BE2C (cell line): Measurements from ENCODE around the gene MLIP.

Experiments used
- DNase-seq: peaks from one replicate; pipeline ENCODE4 v3.0.0-alpha.2; 2020
- H3K27me3 ChIP-seq: fragments of 250-450 bp; sonication (Bioruptor Pico); 2 replicates; pipeline ENCODE4 v1.5.1; 2020; ENCODE audit warnings: mild to moderate bottlenecking
- H3K36me3 ChIP-seq: fragments of 250-450 bp; sonication (Bioruptor Pico); 2 replicates; pipeline ENCODE4 v1.5.1; 2020; ENCODE audit warnings: mild to moderate bottlenecking
- H3K4me1 ChIP-seq: fragments of 250-450 bp; sonication (Bioruptor Pico); 2 replicates; pipeline ENCODE4 v1.5.1; 2020
- H3K4me3 ChIP-seq: 2 replicates; pipeline ENCODE4 v1.5.1; 2011; ENCODE audit warnings: low read depth, low read length
- H3K9me3 ChIP-seq: fragments of 250-450 bp; sonication (Bioruptor Pico); 2 replicates; pipeline ENCODE4 v1.5.1; 2020
- TF ChIP-seq, protein P1 (sequence below): IDR thresholded peaks from 2 replicates; pipeline ENCODE4 v1.5.1; 2012; ENCODE audit warnings: mild to moderate bottlenecking, low read depth, low read length

Gene MLIP

DNA sequence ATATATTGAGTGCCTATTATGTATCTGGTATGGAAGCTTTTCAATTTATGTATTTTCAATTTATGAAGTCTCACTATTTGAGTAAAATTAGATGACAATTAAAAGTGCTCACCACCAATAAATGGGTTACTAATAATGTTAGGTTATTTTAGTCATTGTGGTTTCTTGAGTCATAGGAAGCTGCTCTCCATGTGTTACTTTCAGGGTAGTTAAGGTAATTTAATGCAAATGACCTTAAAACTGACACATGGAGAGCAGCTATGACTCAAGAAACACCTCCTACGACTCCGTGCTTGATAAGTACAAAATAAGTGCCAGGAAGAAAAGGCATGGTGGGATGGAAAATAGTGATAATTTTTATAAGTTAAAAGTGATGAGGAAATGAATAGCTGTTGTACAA, 180.5 kb downstream of the MLIP start:
- TF ChIP-seq, protein P1, sequence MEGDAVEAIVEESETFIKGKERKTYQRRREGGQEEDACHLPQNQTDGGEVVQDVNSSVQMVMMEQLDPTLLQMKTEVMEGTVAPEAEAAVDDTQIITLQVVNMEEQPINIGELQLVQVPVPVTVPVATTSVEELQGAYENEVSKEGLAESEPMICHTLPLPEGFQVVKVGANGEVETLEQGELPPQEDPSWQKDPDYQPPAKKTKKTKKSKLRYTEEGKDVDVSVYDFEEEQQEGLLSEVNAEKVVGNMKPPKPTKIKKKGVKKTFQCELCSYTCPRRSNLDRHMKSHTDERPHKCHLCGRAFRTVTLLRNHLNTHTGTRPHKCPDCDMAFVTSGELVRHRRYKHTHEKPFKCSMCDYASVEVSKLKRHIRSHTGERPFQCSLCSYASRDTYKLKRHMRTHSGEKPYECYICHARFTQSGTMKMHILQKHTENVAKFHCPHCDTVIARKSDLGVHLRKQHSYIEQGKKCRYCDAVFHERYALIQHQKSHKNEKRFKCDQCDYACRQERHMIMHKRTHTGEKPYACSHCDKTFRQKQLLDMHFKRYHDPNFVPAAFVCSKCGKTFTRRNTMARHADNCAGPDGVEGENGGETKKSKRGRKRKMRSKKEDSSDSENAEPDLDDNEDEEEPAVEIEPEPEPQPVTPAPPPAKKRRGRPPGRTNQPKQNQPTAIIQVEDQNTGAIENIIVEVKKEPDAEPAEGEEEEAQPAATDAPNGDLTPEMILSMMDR, result no peak
- H3K9me3 ChIP-seq, result no peaks in the 10 kb centered on the region
- DNase-seq, result no peak
- H3K27me3 ChIP-seq, result no peaks in the 10 kb centered on the region
- no peak overlapping the region for H3K4me3 ChIP-seq
- H3K4me1 ChIP-seq, result no peaks in the 10 kb centered on the region
- H3K36me3 ChIP-seq, result no peaks in the 10 kb centered on the region

DNA sequence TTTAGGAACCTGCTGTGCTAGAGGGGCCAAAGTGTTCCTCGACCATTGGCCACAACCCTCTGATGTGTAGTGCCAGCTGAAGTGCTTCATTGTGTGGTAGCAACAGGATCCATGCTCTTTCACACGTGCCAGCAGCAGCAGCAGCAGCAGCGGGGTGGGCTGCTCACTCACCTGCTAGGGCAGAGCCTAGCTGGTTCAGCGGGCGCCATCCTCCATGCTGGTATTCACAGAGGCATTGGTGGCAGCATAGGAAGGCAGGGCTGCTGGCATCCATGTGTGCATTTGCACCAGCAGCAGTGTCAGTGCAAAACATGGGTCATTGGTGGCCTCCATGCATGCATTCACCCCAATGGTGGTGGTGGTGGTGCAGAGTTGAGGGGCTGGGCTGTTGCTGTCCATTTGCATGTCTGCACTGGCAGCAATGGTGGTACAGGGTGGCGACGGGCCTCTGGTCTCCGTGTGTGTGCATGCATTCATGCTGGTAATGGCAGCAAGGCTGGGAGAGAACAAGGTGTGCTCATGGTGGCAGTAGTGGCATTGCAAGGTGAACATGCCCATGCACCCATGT, 183.8 kb downstream of the MLIP start:
- Histone ChIP-seq H3K4me3 (no peak overlapping the region), H3K9me3 (no peaks in the 10 kb centered on the region), H3K4me1 (no peaks in the 10 kb centered on the region), H3K27me3 (no peaks in the 10 kb centered on the region), H3K36me3 (no peaks in the 10 kb centered on the region)
- no peak for DNase-seq
- TF ChIP-seq, protein P1, result no peak

DNA sequence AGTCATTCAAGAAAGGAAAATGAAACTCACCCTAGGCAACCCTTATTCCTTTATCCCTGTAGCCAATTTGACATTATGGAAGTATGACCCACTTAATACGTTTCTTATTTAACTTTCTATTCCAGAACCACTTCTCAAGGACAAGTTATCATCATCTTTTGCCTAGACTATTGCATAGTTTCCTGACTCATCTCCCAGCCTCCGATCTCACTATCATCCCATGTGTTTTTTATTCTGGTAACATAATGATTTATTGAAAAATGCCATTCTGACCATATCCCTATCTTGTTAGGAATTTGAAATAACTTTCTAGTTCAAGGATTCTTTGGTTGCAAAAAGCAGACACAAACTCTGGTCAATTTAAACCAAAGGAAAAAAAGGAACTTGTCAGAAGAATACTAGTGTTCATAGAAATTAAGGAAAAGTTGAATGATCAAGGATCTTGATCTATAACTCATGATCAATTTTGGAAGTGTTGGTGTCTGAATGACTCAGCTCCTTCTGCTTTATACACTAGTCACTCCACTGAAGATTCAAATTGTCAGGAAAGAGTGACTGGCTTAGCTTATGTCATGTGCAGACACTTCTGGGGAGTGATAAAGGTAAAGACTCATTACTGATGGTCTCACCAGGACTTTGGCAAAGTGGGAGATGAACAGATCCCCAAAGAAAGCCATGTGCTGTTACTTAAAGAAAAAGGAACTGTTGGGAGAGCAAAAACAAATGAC, 188.5 kb downstream of the MLIP start:
- Histone ChIP-seq H3K9me3 (no peaks in the 10 kb centered on the region), H3K4me3 (no peak overlapping the region), H3K36me3 (no peaks in the 10 kb centered on the region), H3K27me3 (no peaks in the 10 kb centered on the region), H3K4me1 (no peaks in the 10 kb centered on the region)
- no peak for DNase-seq
- TF ChIP-seq, protein P1, result no peak

DNA sequence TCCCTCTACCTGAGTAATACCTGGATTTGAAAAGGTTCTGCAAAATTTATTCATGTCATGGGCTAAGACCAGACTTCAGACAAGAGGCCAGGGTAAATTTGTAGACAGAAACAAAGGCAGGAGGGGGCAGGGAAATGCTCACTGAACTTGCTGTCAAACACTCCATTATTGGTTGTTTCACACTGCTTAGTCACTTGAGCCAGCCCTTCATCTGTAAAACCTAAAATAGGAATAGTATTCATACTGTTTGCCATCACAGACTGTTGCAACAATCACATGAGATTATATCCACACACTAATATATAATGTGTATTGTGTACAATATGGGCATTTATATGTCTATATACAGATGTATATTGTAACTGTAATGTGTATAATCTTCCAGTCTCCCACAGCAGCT, 190.5 kb downstream of the MLIP start:
- no peaks in the 10 kb centered on the region for H3K9me3 ChIP-seq
- H3K4me1 ChIP-seq, result no peaks in the 10 kb centered on the region
- H3K27me3 ChIP-seq, result no peaks in the 10 kb centered on the region
- H3K36me3 ChIP-seq, result no peaks in the 10 kb centered on the region
- TF ChIP-seq, protein P1, result no peak
- no peak overlapping the region for H3K4me3 ChIP-seq
- no peak for DNase-seq

DNA sequence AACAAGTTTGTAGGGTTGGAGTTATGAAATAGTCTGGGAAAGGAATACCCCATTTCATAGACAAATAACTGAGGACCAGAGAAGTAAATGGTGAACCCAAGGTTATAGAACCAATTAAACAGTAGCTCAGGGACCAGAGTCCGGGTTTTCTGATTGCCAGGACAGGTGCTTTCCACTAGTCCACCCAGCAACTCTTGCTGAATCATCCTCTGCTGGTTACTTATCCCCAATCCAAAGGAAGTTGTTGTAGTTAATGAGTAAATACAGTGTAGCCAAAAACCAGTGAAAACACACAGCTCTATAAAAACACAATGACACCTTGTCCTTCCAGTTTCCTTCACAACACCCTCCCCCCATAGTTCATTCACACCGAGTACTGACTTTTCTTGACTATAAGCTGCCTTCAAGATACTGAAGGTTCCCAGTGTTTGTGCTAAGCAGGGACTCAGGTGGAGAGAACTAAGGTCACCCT, 196.2 kb downstream of the MLIP start:
- TF ChIP-seq, protein P1, result no peak
- Histone ChIP-seq H3K4me3 (no peak overlapping the region), H3K27me3 (no peaks in the 10 kb centered on the region), H3K4me1 (no peaks in the 10 kb centered on the region), H3K36me3 (no peaks in the 10 kb centered on the region), H3K9me3 (no peaks in the 10 kb centered on the region)
- DNase-seq, result no peak

DNA sequence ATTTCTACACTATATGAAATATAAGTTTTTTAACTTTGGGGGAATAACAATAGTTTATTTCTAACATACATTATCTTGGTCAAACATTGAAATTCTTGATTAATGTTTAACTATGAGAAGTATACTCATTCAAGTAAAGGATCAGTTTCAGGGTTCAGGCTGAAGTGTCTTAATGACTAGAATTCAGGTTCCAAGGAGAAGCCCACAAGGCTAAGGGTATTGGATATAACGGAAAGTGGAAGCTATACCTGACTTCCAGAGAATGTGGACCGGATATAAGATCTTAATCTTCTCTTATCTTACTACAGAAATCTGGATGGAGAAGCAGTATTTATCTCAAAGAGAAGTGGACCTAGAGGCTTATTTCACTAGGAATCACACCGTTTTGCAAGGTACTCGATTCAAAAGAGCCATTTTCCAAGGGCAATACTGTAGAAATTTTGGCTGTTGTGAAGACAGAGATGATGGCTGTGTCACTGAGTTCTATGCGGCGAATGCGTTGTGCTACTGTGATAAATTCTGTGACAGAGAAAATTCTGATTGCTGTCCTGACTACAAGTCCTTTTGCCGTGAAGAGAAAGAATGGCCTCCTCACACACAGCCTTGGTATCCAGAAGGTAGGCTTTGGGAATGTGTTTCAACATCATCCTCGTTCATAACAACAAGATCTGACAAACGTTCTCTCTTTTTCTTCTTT, 197.2 kb downstream of the MLIP start, which contains the start of gene TINAG:
TINAG (plus strand) TSS at position 153 of the 697 bp plus-strand sequence; CDS start at position 263, 110 bp downstream.
- H3K9me3 ChIP-seq, result no peaks in the 10 kb centered on the region
- TF ChIP-seq, protein P1, result no peak
- no peak for DNase-seq
- no peaks in the 10 kb centered on the region for H3K27me3 ChIP-seq
- H3K36me3 ChIP-seq, result no peaks in the 10 kb centered on the region
- H3K4me1 ChIP-seq, result no peaks in the 10 kb centered on the region
- H3K4me3 ChIP-seq, result no peak within 1 kb of the TSS
